ENCODE measurements around the gene PIGU. TPM values are rescaled to one million over a fixed set of nuclear protein-coding genes. Genes with fewer than 3 reads are reported as not detected.

PIGU gene
- total and polyA plus RNA-seq, 4 donors = 6.4 to 10.0 (median 7.2) TPM

DNA sequence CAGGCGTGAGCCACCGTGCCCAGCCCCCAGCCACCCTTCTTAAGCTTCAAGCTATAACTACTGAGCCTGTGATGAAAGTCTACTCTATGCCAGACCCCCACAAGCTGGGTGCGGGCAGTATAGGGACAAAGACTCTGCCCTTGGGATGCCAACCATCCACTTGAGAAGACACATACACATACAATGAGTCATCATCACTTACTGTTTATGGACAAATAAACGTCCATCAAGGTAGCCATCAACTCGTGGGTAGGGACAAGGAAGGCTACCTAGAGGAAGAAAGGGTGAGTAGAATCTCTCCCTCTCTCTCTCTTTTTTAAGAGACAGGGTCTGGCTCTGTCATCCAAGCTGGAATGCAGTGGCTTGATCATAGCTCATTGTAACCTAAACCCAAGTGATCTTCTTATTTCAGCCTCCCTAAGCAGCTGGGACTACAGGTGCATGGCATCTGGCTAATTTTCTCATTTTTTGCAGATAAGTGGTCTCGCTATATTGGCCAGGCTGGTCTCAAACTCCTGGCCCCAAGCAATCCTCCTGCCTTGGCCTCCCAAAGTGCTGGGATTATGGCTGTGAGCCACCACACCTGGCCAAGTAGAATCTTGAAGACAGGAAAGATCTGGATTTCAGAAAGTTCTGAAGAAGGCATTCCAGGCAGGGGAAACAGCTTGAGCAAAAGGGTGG is 24.7 kb upstream of the PIGU start:
- H3K4me3 ChIP-seq (ENCODE audit: low read depth in 1 of 3, low read length in 3 of 3) = no peak overlapping the region
- H3K9me3 ChIP-seq (ENCODE audit: control insufficient read depth in 4 of 4, low read length in 3 of 4) = no peaks in the 10 kb centered on the region
- H3K27me3 ChIP-seq (ENCODE audit: control insufficient read depth in 4 of 4, insufficient read depth in 4 of 4, low read length in 3 of 4) = no peaks in the 10 kb centered on the region
- WGBS = 92% methylated on average over 6 of the region's 6 CpGs
- H3K27ac ChIP-seq (ENCODE audit: low read depth in 1 of 2, low read length in 2 of 2) = no peak overlapping the region
- H3K9ac ChIP-seq (ENCODE audit: low read depth in 1 of 2, low read length in 2 of 2) = no peak overlapping the region
- H3K36me3 ChIP-seq (ENCODE audit: control insufficient read depth in 4 of 4, insufficient read depth in 3 of 4, low read depth in 1 of 4, low read length in 3 of 4) = no peaks in the 10 kb centered on the region
- TF ChIP-seq FOXA1 (IDR thresholded peaks at IDR 0.05) = no peak
- TF ChIP-seq TAF1 (conservative IDR thresholded peaks at IDR 0.05) = no peak
- TF ChIP-seq EGR1 (IDR thresholded peaks at IDR 0.05; ENCODE audit: low read depth in 2 of 2) = no peak
- TF ChIP-seq HNF4A (conservative IDR thresholded peaks at IDR 0.05) = no peak
- TF ChIP-seq, protein P1, sequence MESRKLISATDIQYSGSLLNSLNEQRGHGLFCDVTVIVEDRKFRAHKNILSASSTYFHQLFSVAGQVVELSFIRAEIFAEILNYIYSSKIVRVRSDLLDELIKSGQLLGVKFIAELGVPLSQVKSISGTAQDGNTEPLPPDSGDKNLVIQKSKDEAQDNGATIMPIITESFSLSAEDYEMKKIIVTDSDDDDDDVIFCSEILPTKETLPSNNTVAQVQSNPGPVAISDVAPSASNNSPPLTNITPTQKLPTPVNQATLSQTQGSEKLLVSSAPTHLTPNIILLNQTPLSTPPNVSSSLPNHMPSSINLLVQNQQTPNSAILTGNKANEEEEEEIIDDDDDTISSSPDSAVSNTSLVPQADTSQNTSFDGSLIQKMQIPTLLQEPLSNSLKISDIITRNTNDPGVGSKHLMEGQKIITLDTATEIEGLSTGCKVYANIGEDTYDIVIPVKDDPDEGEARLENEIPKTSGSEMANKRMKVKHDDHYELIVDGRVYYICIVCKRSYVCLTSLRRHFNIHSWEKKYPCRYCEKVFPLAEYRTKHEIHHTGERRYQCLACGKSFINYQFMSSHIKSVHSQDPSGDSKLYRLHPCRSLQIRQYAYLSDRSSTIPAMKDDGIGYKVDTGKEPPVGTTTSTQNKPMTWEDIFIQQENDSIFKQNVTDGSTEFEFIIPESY (IDR thresholded peaks at IDR 0.05) = no peak
- TF ChIP-seq YY1 (IDR thresholded peaks at IDR 0.05) = no peak
- peaks cover under 1 to 25% (median 20%) of the 10 kb centered on the region in 4 donors for H3K4me1 ChIP-seq (ENCODE audit: control insufficient read depth in 4 of 4, insufficient read depth in 4 of 4, low read length in 3 of 4)
- no peak for DNase-seq (ENCODE audit: low spot score)

DNA sequence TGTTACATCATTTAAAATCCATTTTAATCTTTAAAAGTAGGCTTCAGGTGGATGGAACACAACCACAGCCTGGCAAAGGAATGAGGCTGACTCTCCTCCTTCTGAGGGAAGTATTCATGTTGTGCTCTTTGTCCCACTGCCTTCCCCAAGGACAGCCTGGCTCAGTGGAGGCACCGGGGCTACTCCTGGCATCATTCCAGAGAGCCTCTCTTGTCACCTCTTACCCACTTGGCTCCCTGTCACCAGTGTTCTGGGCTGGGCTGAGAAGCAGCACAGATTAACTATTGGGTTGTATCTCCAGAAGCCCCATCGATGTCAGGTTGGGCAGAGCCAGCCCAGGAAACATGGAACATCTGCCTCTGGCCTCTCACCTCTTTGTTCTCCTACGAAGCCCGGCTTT is 16.5 kb upstream of the PIGU start:
- 41% methylated on average over 4 of the region's 4 CpGs for WGBS
- no peaks in the 10 kb centered on the region for H3K36me3 ChIP-seq (ENCODE audit: control insufficient read depth in 4 of 4, insufficient read depth in 3 of 4, low read depth in 1 of 4, low read length in 3 of 4)
- no peak for TF ChIP-seq GABPA (IDR thresholded peaks at IDR 0.05 in 1 of 2, conservative IDR thresholded peaks at IDR 0.05 in 1 of 2)
- TF ChIP-seq FOXA2 (IDR thresholded peaks at IDR 0.05) = no peak
- TF ChIP-seq, protein P2, sequence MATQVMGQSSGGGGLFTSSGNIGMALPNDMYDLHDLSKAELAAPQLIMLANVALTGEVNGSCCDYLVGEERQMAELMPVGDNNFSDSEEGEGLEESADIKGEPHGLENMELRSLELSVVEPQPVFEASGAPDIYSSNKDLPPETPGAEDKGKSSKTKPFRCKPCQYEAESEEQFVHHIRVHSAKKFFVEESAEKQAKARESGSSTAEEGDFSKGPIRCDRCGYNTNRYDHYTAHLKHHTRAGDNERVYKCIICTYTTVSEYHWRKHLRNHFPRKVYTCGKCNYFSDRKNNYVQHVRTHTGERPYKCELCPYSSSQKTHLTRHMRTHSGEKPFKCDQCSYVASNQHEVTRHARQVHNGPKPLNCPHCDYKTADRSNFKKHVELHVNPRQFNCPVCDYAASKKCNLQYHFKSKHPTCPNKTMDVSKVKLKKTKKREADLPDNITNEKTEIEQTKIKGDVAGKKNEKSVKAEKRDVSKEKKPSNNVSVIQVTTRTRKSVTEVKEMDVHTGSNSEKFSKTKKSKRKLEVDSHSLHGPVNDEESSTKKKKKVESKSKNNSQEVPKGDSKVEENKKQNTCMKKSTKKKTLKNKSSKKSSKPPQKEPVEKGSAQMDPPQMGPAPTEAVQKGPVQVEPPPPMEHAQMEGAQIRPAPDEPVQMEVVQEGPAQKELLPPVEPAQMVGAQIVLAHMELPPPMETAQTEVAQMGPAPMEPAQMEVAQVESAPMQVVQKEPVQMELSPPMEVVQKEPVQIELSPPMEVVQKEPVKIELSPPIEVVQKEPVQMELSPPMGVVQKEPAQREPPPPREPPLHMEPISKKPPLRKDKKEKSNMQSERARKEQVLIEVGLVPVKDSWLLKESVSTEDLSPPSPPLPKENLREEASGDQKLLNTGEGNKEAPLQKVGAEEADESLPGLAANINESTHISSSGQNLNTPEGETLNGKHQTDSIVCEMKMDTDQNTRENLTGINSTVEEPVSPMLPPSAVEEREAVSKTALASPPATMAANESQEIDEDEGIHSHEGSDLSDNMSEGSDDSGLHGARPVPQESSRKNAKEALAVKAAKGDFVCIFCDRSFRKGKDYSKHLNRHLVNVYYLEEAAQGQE (IDR thresholded peaks at IDR 0.05) = no peak
- TF ChIP-seq, protein P3, sequence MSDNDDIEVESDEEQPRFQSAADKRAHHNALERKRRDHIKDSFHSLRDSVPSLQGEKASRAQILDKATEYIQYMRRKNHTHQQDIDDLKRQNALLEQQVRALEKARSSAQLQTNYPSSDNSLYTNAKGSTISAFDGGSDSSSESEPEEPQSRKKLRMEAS (IDR thresholded peaks at IDR 0.05) = no peak
- no peak for TF ChIP-seq RXRA (IDR thresholded peaks at IDR 0.05)
- TF ChIP-seq SP1 (IDR thresholded peaks at IDR 0.05) = no peak
- TF ChIP-seq JUND (IDR thresholded peaks at IDR 0.05) = no peak
- TF ChIP-seq HNF4A (conservative IDR thresholded peaks at IDR 0.05) = no peak
- no peak for TF ChIP-seq YY1 (IDR thresholded peaks at IDR 0.05)
- TF ChIP-seq TAF1 (conservative IDR thresholded peaks at IDR 0.05) = no peak
- TF ChIP-seq EGR1 (IDR thresholded peaks at IDR 0.05; ENCODE audit: low read depth in 2 of 2) = no peak
- no peak for TF ChIP-seq HNF4G (IDR thresholded peaks at IDR 0.05)
- H3K9ac ChIP-seq (ENCODE audit: low read depth in 1 of 2, low read length in 2 of 2) = no peak overlapping the region
- H3K4me1 ChIP-seq (ENCODE audit: control insufficient read depth in 4 of 4, insufficient read depth in 4 of 4, low read length in 3 of 4) = peaks cover 0 to 2% (median 0%) of the 10 kb centered on the region in 4 donors
- no peaks in the 10 kb centered on the region for H3K27me3 ChIP-seq (ENCODE audit: control insufficient read depth in 4 of 4, insufficient read depth in 4 of 4, low read length in 3 of 4)
- no peaks in the 10 kb centered on the region for H3K9me3 ChIP-seq (ENCODE audit: control insufficient read depth in 4 of 4, low read length in 3 of 4)
- H3K27ac ChIP-seq (ENCODE audit: low read depth in 1 of 2, low read length in 2 of 2) = no peak overlapping the region
- H3K4me3 ChIP-seq (ENCODE audit: low read depth in 1 of 3, low read length in 3 of 3) = no peak overlapping the region
- DNase-seq (ENCODE audit: low spot score) = no peak
